IPS DF 6.9 (cell line): ENCODE measurements around the gene ZNF492.
"Not testable (repeated sequence)": the region's sequence is repeated elsewhere in the genome, so short reads cannot be mapped to it uniquely, and the experiment has no call there.

ENCODE experiments used
- DNase-seq: peaks from one replicate; pipeline ENCODE4 v3.0.0-alpha.2; 2013; ENCODE audit warnings: low read depth, low spot score
- H3K27ac ChIP-seq: one replicate; pipeline ENCODE4 v1.5.1; 2013; ENCODE audit warnings: low read length, control low read depth
- H3K27me3 ChIP-seq: 2 replicates; pipeline ENCODE4 v1.6.1; 2013; ENCODE audit warnings: mild to moderate bottlenecking, low read length; ENCODE audit not compliant: control insufficient read depth, insufficient read depth
- H3K36me3 ChIP-seq: 2 replicates; pipeline ENCODE4 v1.6.1; 2013; ENCODE audit warnings: low read length; ENCODE audit not compliant: control insufficient read depth, insufficient read depth
- H3K4me1 ChIP-seq: 2 replicates; pipeline ENCODE4 v1.6.1; 2013; ENCODE audit warnings: low read length; ENCODE audit not compliant: control insufficient read depth, insufficient read depth
- H3K4me3 ChIP-seq: 2 replicates; pipeline ENCODE4 v1.5.1; 2013; ENCODE audit warnings: mild to moderate bottlenecking, low read length
- H3K9me3 ChIP-seq: 2 replicates; pipeline ENCODE4 v1.6.1; 2013; ENCODE audit warnings: low read length, inconsistent platforms; ENCODE audit not compliant: control insufficient read depth, insufficient read depth
- WGBS: extraction: QIAGEN DNeasy Blood & Tissue Kit; methylation state at CpG from one replicate; pipeline ENCODE4 v1.1.7; 2013; ENCODE audit warnings: mixed read lengths, missing lambda C conversion rate; ENCODE audit not compliant: insufficient read length, insufficient coverage; 5-methylcytosine and 5-hydroxymethylcytosine counted together

ZNF492 gene

GRCh38 chr19:22628401-22628800 is 5.7 kb upstream of the ZNF492 start:
- Histone ChIP-seq H3K27me3 (no peaks in the 10 kb centered on the region), H3K4me3 (no peak overlapping the region), H3K9me3 (peaks cover 21% of the 10 kb centered on the region), H3K36me3 (no peaks in the 10 kb centered on the region; the same call in 1 of the 2 replicates), H3K27ac (no peak overlapping the region), H3K4me1 (no peaks in the 10 kb centered on the region)
- WGBS = no CpG with 5 or more reads among the region's 6 CpGs
- DNase-seq = no peak

GRCh38 chr19:22634450-22634827 is 315 bp downstream of the ZNF492 start:
- H3K4me3 ChIP-seq = no peak overlapping the region
- H3K4me1 ChIP-seq = no peaks in the 10 kb centered on the region
- DNase-seq = no peak
- no CpG with 5 or more reads among the region's 24 CpGs for WGBS
- no peaks in the 10 kb centered on the region for H3K27me3 ChIP-seq
- no peaks in the 10 kb centered on the region for H3K36me3 ChIP-seq
- H3K9me3 ChIP-seq = peaks cover 1% of the 10 kb centered on the region; the same call in 1 of the 2 replicates
- H3K27ac ChIP-seq = no peak overlapping the region

GRCh38 chr19:22685493-22685892 is 51.4 kb downstream of the ZNF492 start:
- WGBS = no CpG with 5 or more reads among the region's 2 CpGs
- H3K9me3 ChIP-seq = not testable (repeated sequence)

GRCh38 chr19:22702661-22703060 is 68.5 kb downstream of the ZNF492 start:
- not testable (repeated sequence) for H3K27ac ChIP-seq, H3K36me3 ChIP-seq, H3K27me3 ChIP-seq, H3K4me1 ChIP-seq, H3K9me3 ChIP-seq, H3K4me3 ChIP-seq, DNase-seq
- no CpG with 5 or more reads among the region's 22 CpGs for WGBS

More at GRCh38 chr19:22685493-22685892, 51.4 kb downstream of the ZNF492 start:
- H3K36me3 ChIP-seq, H3K27ac ChIP-seq, H3K4me3 ChIP-seq, H3K4me1 ChIP-seq, DNase-seq, H3K27me3 ChIP-seq: not testable (repeated sequence)

GRCh38 chr19:22703096-22703495 is 69.0 kb downstream of the ZNF492 start:
- H3K27ac ChIP-seq, DNase-seq, H3K27me3 ChIP-seq, H3K9me3 ChIP-seq, H3K36me3 ChIP-seq, H3K4me1 ChIP-seq, H3K4me3 ChIP-seq: not testable (repeated sequence)
- no CpG with 5 or more reads among the region's 28 CpGs for WGBS

GRCh38 chr19:22708983-22709382 is 74.9 kb downstream of the ZNF492 start:
- DNase-seq = no peak
- Histone ChIP-seq H3K27ac (no peak overlapping the region), H3K27me3 (no peaks in the 10 kb centered on the region), H3K36me3 (no peaks in the 10 kb centered on the region), H3K4me3 (no peak overlapping the region), H3K9me3 (peaks cover 4% of the 10 kb centered on the region), H3K4me1 (no peaks in the 10 kb centered on the region)
- no CpG with 5 or more reads among the region's 27 CpGs for WGBS
